ENCODE data around the gene APP.

APP gene

GRCh38 chr21:25944082-25944481 is 226.5 kb downstream of the APP start:
- Histone ChIP-seq H3K9me3 (replicated peaks; ENCODE audit: insufficient read depth, low read length) (no peaks in the 10 kb centered on the region), H2AFZ (ENCODE audit: low read length) (no peak overlapping the region), H3K27ac (ENCODE audit: low read length) (no peak overlapping the region), H4K20me1 (ENCODE audit: insufficient read depth, low read length) (no peaks in the 10 kb centered on the region), H3K79me2 (ENCODE audit: low read length) (no peaks in the 10 kb centered on the region; the same call in 1 of the 2 replicates), H3K9me2 (replicated peaks; ENCODE audit: insufficient read depth, low read length) (no peaks in the 10 kb centered on the region), H3K27me3 (replicated peaks; ENCODE audit: insufficient read depth, low read length) (no peaks in the 10 kb centered on the region), H3K4me3 (ENCODE audit: low read length) (no peak overlapping the region), H3K4me2 (ENCODE audit: low read depth, low read length) (no peak overlapping the region), H3K36me3 (replicated peaks; ENCODE audit: insufficient read depth, low read length) (no peaks in the 10 kb centered on the region; the same call in 1 of the 2 replicates), H3K9ac (ENCODE audit: low read length) (no peak overlapping the region), H3K4me1 (ENCODE audit: low read length) (peaks cover 9% of the 10 kb centered on the region), H3F3A (ENCODE audit: insufficient read depth, low read length) (no peaks in the 10 kb centered on the region)
- DNase-seq: no peak
- TF ChIP-seq EZH2 (optimal IDR thresholded peaks at IDR 0.05; ENCODE audit: low read depth, low read length) (no peak), EZH2phosphoT487 (IDR thresholded peaks at IDR 0.05; ENCODE audit: low read length) (no peak)
- TF ChIP-seq, protein P1, sequence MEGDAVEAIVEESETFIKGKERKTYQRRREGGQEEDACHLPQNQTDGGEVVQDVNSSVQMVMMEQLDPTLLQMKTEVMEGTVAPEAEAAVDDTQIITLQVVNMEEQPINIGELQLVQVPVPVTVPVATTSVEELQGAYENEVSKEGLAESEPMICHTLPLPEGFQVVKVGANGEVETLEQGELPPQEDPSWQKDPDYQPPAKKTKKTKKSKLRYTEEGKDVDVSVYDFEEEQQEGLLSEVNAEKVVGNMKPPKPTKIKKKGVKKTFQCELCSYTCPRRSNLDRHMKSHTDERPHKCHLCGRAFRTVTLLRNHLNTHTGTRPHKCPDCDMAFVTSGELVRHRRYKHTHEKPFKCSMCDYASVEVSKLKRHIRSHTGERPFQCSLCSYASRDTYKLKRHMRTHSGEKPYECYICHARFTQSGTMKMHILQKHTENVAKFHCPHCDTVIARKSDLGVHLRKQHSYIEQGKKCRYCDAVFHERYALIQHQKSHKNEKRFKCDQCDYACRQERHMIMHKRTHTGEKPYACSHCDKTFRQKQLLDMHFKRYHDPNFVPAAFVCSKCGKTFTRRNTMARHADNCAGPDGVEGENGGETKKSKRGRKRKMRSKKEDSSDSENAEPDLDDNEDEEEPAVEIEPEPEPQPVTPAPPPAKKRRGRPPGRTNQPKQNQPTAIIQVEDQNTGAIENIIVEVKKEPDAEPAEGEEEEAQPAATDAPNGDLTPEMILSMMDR (IDR thresholded peaks at IDR 0.05; ENCODE audit: low read length): no peak

- no peak overlapping the region for H3K4me3 ChIP-seq (ENCODE audit: low read length)
- H3K9me3 ChIP-seq (replicated peaks; ENCODE audit: insufficient read depth, low read length): no peaks in the 10 kb centered on the region
- peaks cover 15% of the 10 kb centered on the region for H3K4me1 ChIP-seq (ENCODE audit: low read length)
- TF ChIP-seq EZH2 (optimal IDR thresholded peaks at IDR 0.05; ENCODE audit: low read depth, low read length): no peak
- TF ChIP-seq, protein P1 (IDR thresholded peaks at IDR 0.05; ENCODE audit: low read length): no peak
- no peak for TF ChIP-seq EZH2phosphoT487 (IDR thresholded peaks at IDR 0.05; ENCODE audit: low read length)
- no peak overlapping the region for H3K4me2 ChIP-seq (ENCODE audit: low read depth, low read length)
- H3K9ac ChIP-seq (ENCODE audit: low read length): no peak overlapping the region
- H3K27me3 ChIP-seq (replicated peaks; ENCODE audit: insufficient read depth, low read length): no peaks in the 10 kb centered on the region
- no peak overlapping the region for H3K27ac ChIP-seq (ENCODE audit: low read length)
- no peak overlapping the region for H2AFZ ChIP-seq (ENCODE audit: low read length)
- no peaks in the 10 kb centered on the region; the same call in 1 of the 2 replicates for H3K79me2 ChIP-seq (ENCODE audit: low read length)
- no peaks in the 10 kb centered on the region for H4K20me1 ChIP-seq (ENCODE audit: insufficient read depth, low read length)
- H3K9me2 ChIP-seq (replicated peaks; ENCODE audit: insufficient read depth, low read length): no peaks in the 10 kb centered on the region
- H3F3A ChIP-seq (ENCODE audit: insufficient read depth, low read length): no peaks in the 10 kb centered on the region
- DNase-seq: no peak
- H3K36me3 ChIP-seq (replicated peaks; ENCODE audit: insufficient read depth, low read length): no peaks in the 10 kb centered on the region; the same call in 1 of the 2 replicates
These were observed 228.4 kb downstream of the APP start for GRCh38 chr21:25942135-25942534.

DNA sequence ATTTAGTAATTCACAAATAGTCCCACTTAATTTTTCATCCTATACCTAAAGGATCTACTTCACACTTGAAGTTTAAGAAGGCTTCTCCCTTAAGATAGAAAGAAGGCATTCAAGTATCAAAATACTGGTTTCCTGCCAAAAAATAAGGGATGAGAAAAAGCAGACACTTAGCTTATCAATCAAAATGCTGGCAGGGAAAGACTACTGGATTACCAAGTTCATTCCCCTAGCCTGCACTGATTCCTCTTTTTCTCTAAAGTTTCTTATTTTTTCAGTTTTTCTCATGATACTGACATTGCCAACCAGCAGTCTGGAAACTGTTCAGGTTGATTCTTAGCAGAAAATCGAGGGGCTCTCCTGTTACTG is 231.2 kb downstream of the APP start:
- no peaks in the 10 kb centered on the region for H3F3A ChIP-seq (ENCODE audit: insufficient read depth, low read length)
- DNase-seq: no peak
- no peaks in the 10 kb centered on the region for H3K9me2 ChIP-seq (replicated peaks; ENCODE audit: insufficient read depth, low read length)

More for the DNA sequence above, 231.2 kb downstream of the APP start:
- Histone ChIP-seq H3K4me3 (ENCODE audit: low read length) (no peak overlapping the region), H3K36me3 (replicated peaks; ENCODE audit: insufficient read depth, low read length) (no peaks in the 10 kb centered on the region), H4K20me1 (ENCODE audit: insufficient read depth, low read length) (no peaks in the 10 kb centered on the region), H3K27me3 (replicated peaks; ENCODE audit: insufficient read depth, low read length) (no peaks in the 10 kb centered on the region), H3K9me3 (replicated peaks; ENCODE audit: insufficient read depth, low read length) (no peaks in the 10 kb centered on the region), H3K9ac (ENCODE audit: low read length) (no peak overlapping the region), H2AFZ (ENCODE audit: low read length) (no peak overlapping the region), H3K27ac (ENCODE audit: low read length) (no peak overlapping the region), H3K4me2 (ENCODE audit: low read depth, low read length) (no peak overlapping the region), H3K4me1 (ENCODE audit: low read length) (peaks cover 15% of the 10 kb centered on the region), H3K79me2 (ENCODE audit: low read length) (no peaks in the 10 kb centered on the region)
- TF ChIP-seq, protein P1 (IDR thresholded peaks at IDR 0.05; ENCODE audit: low read length): no peak
- TF ChIP-seq EZH2 (optimal IDR thresholded peaks at IDR 0.05; ENCODE audit: low read depth, low read length) (no peak), EZH2phosphoT487 (IDR thresholded peaks at IDR 0.05; ENCODE audit: low read length) (no peak)
